Thymus (tissue), 11 donors: ENCODE measurements around the gene MAP7. TPM values are rescaled to one million over a fixed set of nuclear protein-coding genes. Genes with fewer than 3 reads are reported as not detected.
"Not testable (repeated sequence)": the region's sequence is repeated elsewhere in the genome, so short reads cannot be mapped to it uniquely, and the experiment has no call there.

Experiments used
- DNase-seq, 9 donors: peaks; one replicate each; pipeline ENCODE4 v3.0.0-alpha.2; 2013; ENCODE audit warnings: low spot score in 9 of 9, low read depth in 6 of 9, missing footprints in 1 of 9
- H3K27ac ChIP-seq, 2 donors: one replicate each; pipeline ENCODE4 v1.5.1; 2013; ENCODE audit warnings: control low read depth in 1 of 2, low read depth in 1 of 2, low read length in 1 of 2, mild to moderate bottlenecking in 1 of 2, moderate library complexity in 1 of 2
- H3K27me3 ChIP-seq, 2 donors: one replicate each; pipeline ENCODE4 v1.5.1; 2013; ENCODE audit warnings: low read length in 1 of 2; ENCODE audit not compliant: control insufficient read depth in 2 of 2, insufficient read depth in 1 of 2
- H3K36me3 ChIP-seq, 2 donors: one replicate each; pipeline ENCODE4 v1.5.1; 2013; ENCODE audit warnings: low read length in 1 of 2, mild to moderate bottlenecking in 1 of 2, moderate library complexity in 1 of 2; ENCODE audit not compliant: control insufficient read depth in 2 of 2, insufficient read depth in 2 of 2
- H3K4me1 ChIP-seq, 2 donors: one replicate each; pipeline ENCODE4 v1.5.1; 2013; ENCODE audit warnings: low read length in 2 of 2; ENCODE audit not compliant: control insufficient read depth in 2 of 2, insufficient read depth in 2 of 2
- H3K4me3 ChIP-seq, 2 donors: one replicate each; pipeline ENCODE4 v1.5.1; 2013; ENCODE audit warnings: low read length in 2 of 2, control low read depth in 1 of 2, mild to moderate bottlenecking in 1 of 2
- H3K9me3 ChIP-seq, 2 donors: one replicate each; pipeline ENCODE4 v1.5.1; 2013; ENCODE audit warnings: low read length in 1 of 2, mild to moderate bottlenecking in 1 of 2; ENCODE audit not compliant: control insufficient read depth in 2 of 2, insufficient read depth in 1 of 2
- WGBS: extraction: QIAGEN DNeasy Blood & Tissue Kit; methylation state at CpG from one replicate; pipeline ENCODE4 v1.1.7; 2013; 5-methylcytosine and 5-hydroxymethylcytosine counted together
- polyA plus RNA-seq: library from polyadenylated mRNA; stranded (reverse); fragments of 200-250 nt; gene quantifications from one replicate; pipeline ENCODE4 v1.2.3, GENCODE V29; 2013
- total RNA-seq: library from RNA; stranded (reverse); fragments of 120-200 nt; gene quantifications from one replicate; pipeline ENCODE4 v1.2.4, GENCODE V29; 2013
- donor health status: healthy.

The MAP7 gene
- total and polyA plus RNA-seq, 2 donors: 2.5 to 7.8 TPM

DNA sequence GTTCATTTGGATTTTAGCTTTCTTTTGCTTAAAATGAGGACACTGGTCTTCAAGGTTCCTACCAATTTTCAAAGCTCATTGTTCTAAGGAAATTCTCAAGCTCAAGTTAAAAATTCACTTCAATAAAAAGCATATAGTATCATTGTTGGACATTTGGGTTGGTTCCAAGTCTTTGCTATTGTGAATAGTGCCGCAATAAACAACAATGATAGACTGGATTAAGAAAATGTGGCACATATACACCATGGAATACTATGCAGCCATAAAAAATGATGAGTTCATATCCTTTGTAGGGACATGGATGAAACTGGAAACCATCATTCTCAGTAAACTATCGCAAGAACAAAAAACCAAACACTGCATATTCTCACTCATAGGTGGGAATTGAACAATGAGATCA is 159.3 kb downstream of the MAP7 start:
- H3K9me3 ChIP-seq, H3K4me3 ChIP-seq, H3K27me3 ChIP-seq, H3K27ac ChIP-seq, H3K36me3 ChIP-seq, DNase-seq, H3K4me1 ChIP-seq: not testable (repeated sequence)
- WGBS: 96% methylated on average over 1 of the region's 2 CpGs

DNA sequence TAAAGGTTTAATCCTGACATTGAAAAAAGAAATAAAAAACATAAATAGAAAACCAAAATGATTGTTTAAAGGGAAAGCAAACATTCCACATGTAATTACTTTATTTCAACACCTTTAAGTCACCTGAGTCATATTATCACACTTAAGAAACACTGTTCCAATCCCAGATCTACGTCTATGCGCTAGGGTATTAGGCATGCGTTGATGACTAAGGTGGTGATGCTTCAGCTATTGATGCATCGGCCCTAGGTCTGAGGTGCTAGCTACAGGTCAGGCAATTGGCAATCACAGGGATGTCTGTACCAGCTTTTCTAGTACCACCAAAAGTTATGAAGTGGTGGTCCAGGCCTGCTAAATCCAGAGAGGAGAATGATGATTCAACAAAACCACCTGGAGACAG is 162.9 kb downstream of the MAP7 start:
- H3K27me3 ChIP-seq: no peaks in the 10 kb centered on the region
- no peak overlapping the region for H3K27ac ChIP-seq
- no peaks in the 10 kb centered on the region for H3K9me3 ChIP-seq
- no peak for DNase-seq
- H3K36me3 ChIP-seq: no peaks in the 10 kb centered on the region
- WGBS: 97% methylated on average over 4 of the region's 4 CpGs
- no peaks in the 10 kb centered on the region for H3K4me1 ChIP-seq
- H3K4me3 ChIP-seq: no peak overlapping the region

DNA sequence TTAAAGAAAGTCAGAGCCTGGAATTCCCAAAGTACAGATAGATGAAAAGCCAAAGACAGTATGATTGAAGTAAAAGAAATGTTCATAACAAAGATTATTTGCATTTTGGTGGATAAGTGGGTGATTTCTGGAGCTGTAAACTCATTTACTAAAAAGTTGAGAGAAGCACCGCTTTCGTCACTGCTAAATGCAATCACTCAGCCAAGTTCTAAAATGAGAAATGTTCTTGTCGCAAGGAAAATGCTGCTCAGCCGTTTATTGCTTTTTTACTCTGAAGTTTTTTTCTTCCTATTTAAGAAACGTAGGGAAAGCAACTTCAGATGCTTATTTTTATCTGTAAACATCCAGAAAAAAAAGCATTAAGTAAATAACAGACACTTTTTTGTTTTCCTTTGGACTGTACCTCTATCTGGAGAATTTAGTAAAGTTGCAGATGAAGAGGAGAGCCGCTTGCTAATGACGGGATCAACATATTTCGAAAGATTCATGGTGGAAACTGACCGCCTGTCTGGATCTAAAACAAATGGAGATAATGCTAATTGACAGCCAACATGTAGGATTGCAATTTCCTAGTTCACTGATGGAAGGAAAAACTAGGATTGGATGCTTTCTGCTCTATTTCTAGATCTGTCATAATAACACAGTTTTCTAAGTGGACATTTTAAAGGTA is 166.8 kb downstream of the MAP7 start:
- Histone ChIP-seq H3K9me3 (no peaks in the 10 kb centered on the region), H3K27ac (no peak overlapping the region), H3K4me3 (no peak overlapping the region), H3K36me3 (no peaks in the 10 kb centered on the region), H3K4me1 (no peaks in the 10 kb centered on the region), H3K27me3 (no peaks in the 10 kb centered on the region)
- DNase-seq: no peak
- 98% methylated on average over 9 of the region's 9 CpGs for WGBS

DNA sequence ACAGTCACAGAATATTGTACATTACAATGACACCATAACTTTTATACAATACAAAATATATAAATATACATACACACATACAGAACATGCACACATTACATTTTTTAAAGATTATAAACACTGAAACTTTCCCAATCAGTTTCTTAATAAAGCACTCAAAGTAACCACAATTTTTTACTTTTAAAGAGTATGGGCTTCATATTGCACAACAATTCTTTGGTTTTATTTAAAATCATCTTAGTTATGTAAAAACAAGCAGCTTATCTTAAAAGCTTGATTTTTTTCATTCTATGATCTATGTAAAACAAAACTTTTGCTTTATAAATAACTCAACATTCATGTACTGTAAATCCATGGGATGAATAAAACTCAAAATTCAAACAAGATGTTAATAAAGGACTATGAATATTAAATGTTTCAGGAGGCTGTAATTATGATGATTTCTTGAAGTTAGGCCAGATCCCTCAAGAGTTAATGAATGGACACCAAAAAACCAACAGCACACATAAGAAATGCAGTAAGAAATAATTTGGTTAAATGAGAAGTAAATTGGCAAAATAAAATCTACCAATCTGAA is 167.5 kb downstream of the MAP7 start:
- Histone ChIP-seq H3K9me3 (no peaks in the 10 kb centered on the region), H3K27ac (no peak overlapping the region), H3K4me1 (no peaks in the 10 kb centered on the region), H3K27me3 (no peaks in the 10 kb centered on the region), H3K36me3 (no peaks in the 10 kb centered on the region), H3K4me3 (no peak overlapping the region)
- no peak for DNase-seq

DNA sequence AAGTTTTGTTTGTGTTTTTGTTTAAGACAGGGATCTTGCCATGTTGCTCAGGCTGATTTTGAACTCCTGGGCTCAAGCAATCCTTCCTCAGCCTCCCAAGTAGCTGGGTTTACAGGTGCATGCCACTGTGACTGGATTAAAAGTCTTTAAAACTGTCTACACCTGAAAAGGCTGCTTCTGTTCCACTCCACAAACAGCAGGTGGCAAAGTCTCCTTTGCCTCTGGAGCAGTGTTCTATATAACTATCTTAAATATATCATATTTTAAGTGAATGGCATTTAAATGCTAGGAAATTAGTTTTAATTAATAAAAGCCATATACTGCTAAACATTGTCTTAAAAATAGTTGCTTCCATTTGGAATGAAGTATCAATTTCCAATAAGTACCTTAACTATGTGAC is 171.3 kb downstream of the MAP7 start:
- no peaks in the 10 kb centered on the region for H3K27me3 ChIP-seq
- no peak overlapping the region for H3K27ac ChIP-seq
- no peaks in the 10 kb centered on the region for H3K4me1 ChIP-seq
- H3K4me3 ChIP-seq: no peak overlapping the region
- DNase-seq: no peak
- H3K9me3 ChIP-seq: no peaks in the 10 kb centered on the region
- no peaks in the 10 kb centered on the region for H3K36me3 ChIP-seq

DNA sequence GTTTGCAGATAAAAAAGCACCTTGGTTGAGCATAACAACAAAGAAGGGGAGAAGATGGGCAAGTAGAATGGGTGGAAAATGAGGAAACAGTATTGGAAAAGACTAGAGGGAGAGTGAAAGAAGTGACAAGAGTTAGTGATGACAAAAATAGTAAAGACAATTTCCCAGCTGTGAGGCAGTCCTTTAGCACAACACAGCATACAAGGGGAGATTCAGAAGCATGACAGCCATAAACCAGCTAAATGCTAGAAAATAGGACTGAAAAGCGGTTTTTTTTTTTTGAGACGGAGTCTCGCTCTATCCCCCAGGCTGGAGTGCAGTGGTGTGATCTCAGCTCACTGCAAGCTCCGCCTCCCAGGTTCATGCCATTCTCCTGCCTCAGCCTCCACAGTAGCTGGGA is 174.4 kb downstream of the MAP7 start:
- H3K36me3 ChIP-seq, H3K4me3 ChIP-seq, H3K9me3 ChIP-seq, H3K4me1 ChIP-seq, H3K27me3 ChIP-seq, H3K27ac ChIP-seq, DNase-seq: not testable (repeated sequence)
- WGBS: over 99% methylated on average over 4 of the region's 4 CpGs

DNA sequence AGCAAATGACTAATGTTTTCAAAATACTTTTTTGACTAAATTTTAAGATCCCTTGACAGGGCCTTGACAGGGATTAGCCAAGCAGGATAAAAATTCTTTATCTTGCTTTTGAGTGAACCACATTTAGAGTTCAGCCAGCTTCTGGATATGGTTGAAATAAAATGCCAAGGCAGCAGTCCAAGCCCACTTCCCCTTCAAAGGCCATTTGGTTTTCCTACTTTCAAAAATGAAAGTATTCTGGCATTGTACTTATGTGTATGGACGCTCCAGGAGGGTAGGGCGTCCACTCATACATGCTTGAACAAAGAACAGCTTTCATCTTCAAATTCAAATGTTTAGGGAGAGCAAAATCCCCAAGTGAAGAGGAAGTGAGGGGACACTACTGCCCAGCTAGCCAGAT is 178.3 kb downstream of the MAP7 start:
- H3K9me3 ChIP-seq: no peaks in the 10 kb centered on the region
- H3K27me3 ChIP-seq: no peaks in the 10 kb centered on the region
- H3K27ac ChIP-seq: no peak overlapping the region
- DNase-seq: no peak
- no peaks in the 10 kb centered on the region for H3K36me3 ChIP-seq
- WGBS: 89% methylated on average over 2 of the region's 2 CpGs
- H3K4me3 ChIP-seq: no peak overlapping the region
- no peaks in the 10 kb centered on the region for H3K4me1 ChIP-seq

DNA sequence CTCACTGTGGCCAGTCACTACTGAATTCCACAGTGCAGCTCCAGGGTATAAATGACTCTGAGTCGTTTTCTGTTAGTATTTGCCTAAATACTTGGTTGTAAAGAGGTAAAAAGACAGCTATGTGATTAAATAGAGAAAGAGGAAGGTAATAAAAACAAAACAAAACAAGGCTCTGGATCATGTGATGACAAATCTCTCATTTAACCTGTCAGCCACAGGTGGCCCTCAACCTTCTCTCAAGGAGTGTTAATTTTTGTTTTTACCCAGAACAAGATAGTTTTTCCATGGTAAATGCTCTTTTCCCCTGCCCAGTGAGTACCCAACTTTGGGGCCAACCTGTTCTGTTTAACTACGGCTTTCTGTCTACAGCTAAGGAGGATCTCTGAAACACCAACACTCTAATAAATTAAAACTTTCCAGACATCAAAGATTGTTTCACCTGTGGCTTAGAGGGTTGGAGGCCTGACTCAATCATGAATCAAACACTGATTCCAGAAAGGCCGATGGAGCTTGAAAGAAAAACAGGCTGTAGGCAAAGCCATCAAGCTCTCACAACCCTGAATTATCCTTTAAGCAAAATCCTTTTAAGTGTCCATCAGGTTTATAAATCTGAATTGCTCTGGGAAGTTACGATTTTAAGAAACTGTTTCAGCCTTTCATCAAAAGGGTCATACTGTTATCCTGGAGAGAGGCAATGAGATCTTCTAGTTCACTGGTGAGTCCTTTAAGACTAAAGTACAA is 179.1 kb downstream of the MAP7 start:
- Histone ChIP-seq H3K4me1 (no peaks in the 10 kb centered on the region), H3K27me3 (no peaks in the 10 kb centered on the region), H3K27ac (no peak overlapping the region), H3K4me3 (no peak overlapping the region), H3K9me3 (no peaks in the 10 kb centered on the region), H3K36me3 (no peaks in the 10 kb centered on the region)
- DNase-seq: no peak
- 84% methylated on average over 4 of the region's 4 CpGs for WGBS

DNA sequence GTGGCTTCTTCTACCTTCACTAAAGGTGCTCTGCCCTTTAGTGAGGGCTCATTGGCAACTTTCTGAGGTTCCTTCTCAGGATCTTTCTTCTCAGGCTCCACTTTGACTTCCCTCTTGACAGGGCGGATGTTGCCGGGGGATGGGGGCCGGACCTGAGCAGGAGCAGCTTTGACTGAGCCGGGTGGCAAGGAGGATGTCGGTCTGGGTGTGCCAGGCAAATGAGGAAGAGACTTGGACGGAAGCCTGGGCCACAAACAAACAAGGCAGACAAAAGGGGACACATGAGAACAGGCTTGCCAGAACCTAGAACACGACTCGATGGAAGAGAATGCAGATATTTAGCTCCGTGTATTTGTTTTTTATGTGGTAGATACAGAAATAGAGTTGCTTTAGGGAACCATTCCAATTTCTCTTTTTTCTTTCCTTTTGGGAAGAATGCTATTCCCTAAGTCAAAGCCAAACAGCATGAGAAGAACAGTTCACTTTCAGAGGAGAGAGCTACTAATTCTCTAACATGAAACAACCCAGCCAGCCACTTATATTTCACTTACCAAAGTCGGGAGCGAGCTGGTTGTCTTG is 184.4 kb downstream of the MAP7 start:
- H3K4me1 ChIP-seq: peaks cover 0 to 4% of the 10 kb centered on the region in 2 donors
- H3K4me3 ChIP-seq: no peak overlapping the region
- peak in 8 of 9 donors; percentile 3 to 53 (median 18) for DNase-seq
- no peaks in the 10 kb centered on the region for H3K36me3 ChIP-seq
- H3K27me3 ChIP-seq: no peaks in the 10 kb centered on the region
- 29% methylated on average over 11 of the region's 11 CpGs for WGBS
- no peak overlapping the region for H3K27ac ChIP-seq
- no peaks in the 10 kb centered on the region for H3K9me3 ChIP-seq
